HepG2 (cell line): ENCODE data around the gene SCFD2. TPM values are rescaled to one million over a fixed set of nuclear protein-coding genes. Genes with fewer than 3 reads are reported as not detected.

Experiments used
- ATAC-seq: fragments of 200-7000 bp; cut with Tn5 transposase; 3 replicates; pipeline ENCODE4 v1.9.1; 2020; ENCODE audit warnings: mild to moderate bottlenecking, moderate library complexity
- BruUV-seq: library from RNA; stranded (reverse); fragments of 400-500 nt; replicated peaks from 2 replicates; lab custom pipeline; 2021; lab: Mats Ljungman, UMichigan
- CTCF ChIA-PET: fragments of 300-600 bp; formaldehyde crosslinking; extraction: SDS; loops from one replicate; lab custom pipeline; 2021; ENCODE audit warnings: low total read pairs, inconsistent platforms, low intra/inter-chr PET ratio; lab: Yijun Ruan, JAX
- POLR2A ChIA-PET: fragments of 350-600 bp; sonication (Branson Sonifier 250); formaldehyde crosslinking; loops from one replicate; lab custom pipeline; 2020; ENCODE audit warnings: antibody characterized with exemption, inconsistent platforms; lab: Yijun Ruan, JAX
- DNase-seq: peaks from one replicate; pipeline ENCODE4 v3.0.0-alpha.2; 2015; ENCODE audit warnings: low spot score
- FAIRE-seq: peaks from 3 replicates; lab custom pipeline; 2011; peaks lifted over from hg19 to GRCh38; lab: Jason Lieb, UNC
- H2AFZ ChIP-seq: one replicate; pipeline ENCODE4 v1.6.1; 2011; ENCODE audit warnings: low read length, inconsistent platforms
- H3K27ac ChIP-seq: fragments of 300-600 bp; 3 replicates; pipeline ENCODE4 v1.8.0; 2011; ENCODE audit warnings: mixed run types, mild to moderate bottlenecking, mixed read lengths, low read length, inconsistent platforms; ENCODE audit not compliant: insufficient read depth; ENCODE audit errors: extremely low read length
- H3K27me3 ChIP-seq, 2 experiments: fragments of 200-600 bp in 1 of 2; 2 replicates in 1 of 2; 3 replicates in 1 of 2; pipeline versions ENCODE4 v1.6.0 to v1.8.0; 2011; ENCODE audit warnings: low read length in 2 of 2, mild to moderate bottlenecking in 2 of 2, moderate library complexity in 2 of 2, inconsistent platforms in 1 of 2; ENCODE audit not compliant: insufficient read depth in 2 of 2, control insufficient read depth in 1 of 2
- H3K36me3 ChIP-seq, 2 experiments: fragments of 200-600 bp in 1 of 2; replicated peaks in 1 of 2; 2 replicates in 1 of 2; 3 replicates in 1 of 2; pipeline versions ENCODE4 v1.5.1 to v1.8.0; 2011; ENCODE audit warnings: low read length in 2 of 2, inconsistent platforms in 1 of 2; ENCODE audit not compliant: insufficient read depth in 2 of 2, control insufficient read depth in 1 of 2
- H3K4me1 ChIP-seq: 2 replicates; pipeline ENCODE4 v1.5.1; 2012; ENCODE audit warnings: low read length, inconsistent platforms; ENCODE audit not compliant: insufficient read depth
- H3K4me2 ChIP-seq: 2 replicates; pipeline ENCODE4 v1.6.0; 2011; ENCODE audit warnings: low read depth, low read length, inconsistent platforms
- H3K4me3 ChIP-seq, 3 experiments: fragments of 200-600 bp in 1 of 3; sonication (generic), shearing (Covaris generic) in 1 of 3; replicated peaks in 1 of 3; 2 replicates each; pipeline ENCODE4 v1.5.1; 2011 to 2016; ENCODE audit warnings: low read length in 3 of 3, inconsistent platforms in 2 of 3, low read depth in 2 of 3, mild to moderate bottlenecking in 2 of 3, control low read depth in 1 of 3, mixed read lengths in 1 of 3; ENCODE audit not compliant: insufficient read depth in 1 of 3
- H3K79me2 ChIP-seq: one replicate; pipeline ENCODE4 v1.6.1; 2011; ENCODE audit warnings: low read length, inconsistent platforms; ENCODE audit not compliant: insufficient read depth
- H3K9ac ChIP-seq: 2 replicates; pipeline ENCODE4 v1.6.0; 2011; ENCODE audit warnings: mild to moderate bottlenecking, low read depth, low read length, inconsistent platforms; ENCODE audit not compliant: insufficient read depth
- H3K9me3 ChIP-seq: 2 replicates; pipeline ENCODE4 v1.5.1; 2012; ENCODE audit warnings: mild to moderate bottlenecking, low read length
- H4K20me1 ChIP-seq: 2 replicates; pipeline ENCODE4 v1.6.0; 2011; ENCODE audit warnings: inconsistent platforms, mild to moderate bottlenecking, low read length, moderate library complexity; ENCODE audit not compliant: insufficient read depth
- EP300 ChIP-seq, 3 experiments: sonication (generic) in 1 of 3; formaldehyde crosslinking in 1 of 3; IDR thresholded peaks; 2 replicates each; pipeline versions ENCODE4 v1.5.1 to v1.6.1; 2011 to 2020; ENCODE audit warnings: low read depth in 2 of 3, low read length in 2 of 3, borderline replicate concordance in 1 of 3, improper control_type of control experiment in 1 of 3, mild to moderate bottlenecking in 1 of 3, missing genetic modification reagents in 1 of 3, moderate library complexity in 1 of 3
- NR2F2 ChIP-seq: IDR thresholded peaks from 2 replicates; pipeline ENCODE4 v1.6.1; 2012; ENCODE audit warnings: low read depth, inconsistent platforms, borderline replicate concordance
- PHF5A ChIP-seq: IDR thresholded peaks from one replicate; pipeline ENCODE4 v1.6.1; 2018; ENCODE audit warnings: low read depth, missing genetic modification reagents; ENCODE audit not compliant: unreplicated experiment
- PPARG ChIP-seq: conservative IDR thresholded peaks from 2 replicates; pipeline ENCODE4 v1.6.1; 2016; ENCODE audit warnings: missing biosample characterization, missing genetic modification reagents
- RXRB ChIP-seq: IDR thresholded peaks from 2 replicates; pipeline ENCODE4 v1.6.1; 2016; ENCODE audit warnings: borderline replicate concordance, missing genetic modification reagents, missing compliant biosample characterization
- WGBS: methylation state at CpG from one replicate; pipeline ENCODE4 v1.1.6; 2017; ENCODE audit warnings: low lambda C conversion rate; 5-methylcytosine and 5-hydroxymethylcytosine counted together
- in situ Hi-C: cut with HindIII; loops from 2 replicates; pipeline ENCODE4 v1.10.0; 2017; ENCODE audit warnings: low pct_unique_long_range_greater_than_20kb; ENCODE audit not compliant: extremely low pct_ligation_motif_present
- intact Hi-C: fragments of 100-400 bp; cut with micrococcal nuclease; formaldehyde crosslinking; loops from one replicate; pipeline ENCODE4 v1.10.0; 2022; ENCODE audit not compliant: unreplicated experiment
- polyA plus RNA-seq, 8 experiments: library from polyadenylated mRNA; depleted of rRNA in 3 of 8; stranded (reverse) in 7 of 8; unstranded in 1 of 8; fragments of >200 nt; fragmentation: Illumina TruSeq in 4 of 8; extraction: Trizol in 4 of 8; gene quantifications; 2 replicates each; pipeline versions ENCODE4 v1.2.1 to v1.2.3, GENCODE V29; 2011 to 2016; ENCODE audit warnings: low read depth in 4 of 8, missing spikeins in 1 of 8, mixed read lengths in 1 of 8; ENCODE audit not compliant: insufficient read depth in 1 of 8
- total RNA-seq, 5 experiments: library from RNA; depleted of rRNA; stranded (reverse); fragments of >200 nt; fragmentation: Illumina TruSeq; extraction: Trizol; gene quantifications; 2 replicates each; pipeline ENCODE4 v1.2.3, GENCODE V29; 2016; ENCODE audit warnings: low read depth in 1 of 5
- TF ChIP-seq, protein P1 (sequence below): sonication (generic); formaldehyde crosslinking; conservative IDR thresholded peaks from 2 replicates; pipeline ENCODE4 v1.4.0; 2020; ENCODE audit warnings: mild to moderate bottlenecking, missing genetic modification reagents, moderate library complexity
- TF ChIP-seq, protein P2 (sequence below): IDR thresholded peaks from 2 replicates; pipeline ENCODE4 v1.6.1; 2018; ENCODE audit warnings: missing genetic modification reagents
- TF ChIP-seq, protein P3 (sequence below): sonication (generic); formaldehyde crosslinking; IDR thresholded peaks from 2 replicates; pipeline ENCODE4 v1.5.1; 2020; ENCODE audit warnings: mild to moderate bottlenecking, missing genetic modification reagents, borderline replicate concordance

The SCFD2 gene
- total and polyA plus RNA-seq, 2 of the 13 experiments (the other 11 are each of a cell fraction or from before 2014, with no cell fraction given): 4.6 to 15.6 TPM

DNA sequence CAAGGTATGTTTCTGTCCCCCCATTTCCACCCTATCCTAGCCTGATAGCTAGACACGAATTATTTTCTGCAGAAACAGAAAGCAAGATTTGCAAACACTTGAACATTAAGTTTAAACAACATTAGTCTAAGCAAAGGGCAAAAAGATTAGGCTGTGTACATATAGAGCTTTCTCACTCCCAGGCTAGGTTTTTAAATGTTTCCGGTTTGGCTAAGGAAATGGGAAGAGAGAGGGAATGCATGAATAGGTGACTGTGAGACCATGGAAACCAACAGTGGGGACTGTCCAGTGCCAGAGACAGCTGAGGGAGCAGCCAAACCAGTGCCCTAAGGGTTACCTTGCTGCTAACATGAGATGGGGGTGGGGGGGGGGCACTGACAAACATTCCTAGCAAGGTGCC, 242.7 kb downstream of the SCFD2 start:
- intact Hi-C loops: loop anchor here (5.0 to 10.0 kb wide), 3 partner anchors 46 to 162 kb away; no protein-coding TSS in a partner anchor
- POLR2A ChIA-PET: interaction anchor here (0.6 to 1.0 kb wide), 2 partner anchors 17 to 104 kb away, joined by 3 read pairs; no protein-coding TSS in a partner anchor
- TF ChIP-seq PHF5A: no peak
- TF ChIP-seq EP300 (IDR thresholded peaks at IDR 0.05; ENCODE audit: low read depth in 2 of 2, low read length in 2 of 2): 0 out of 4 replicates have a peak, but pooled peaks of 1 of the 2 experiments have one; percentile 25
- TF ChIP-seq EP300 (CRISPR knock-in tag; IDR thresholded peaks at IDR 0.05; ENCODE audit: borderline replicate concordance): no peak
- peak; percentile 42; the same call in 1 of the 2 replicates for TF ChIP-seq RXRB (CRISPR knock-in tag)
- TF ChIP-seq, protein P1, sequence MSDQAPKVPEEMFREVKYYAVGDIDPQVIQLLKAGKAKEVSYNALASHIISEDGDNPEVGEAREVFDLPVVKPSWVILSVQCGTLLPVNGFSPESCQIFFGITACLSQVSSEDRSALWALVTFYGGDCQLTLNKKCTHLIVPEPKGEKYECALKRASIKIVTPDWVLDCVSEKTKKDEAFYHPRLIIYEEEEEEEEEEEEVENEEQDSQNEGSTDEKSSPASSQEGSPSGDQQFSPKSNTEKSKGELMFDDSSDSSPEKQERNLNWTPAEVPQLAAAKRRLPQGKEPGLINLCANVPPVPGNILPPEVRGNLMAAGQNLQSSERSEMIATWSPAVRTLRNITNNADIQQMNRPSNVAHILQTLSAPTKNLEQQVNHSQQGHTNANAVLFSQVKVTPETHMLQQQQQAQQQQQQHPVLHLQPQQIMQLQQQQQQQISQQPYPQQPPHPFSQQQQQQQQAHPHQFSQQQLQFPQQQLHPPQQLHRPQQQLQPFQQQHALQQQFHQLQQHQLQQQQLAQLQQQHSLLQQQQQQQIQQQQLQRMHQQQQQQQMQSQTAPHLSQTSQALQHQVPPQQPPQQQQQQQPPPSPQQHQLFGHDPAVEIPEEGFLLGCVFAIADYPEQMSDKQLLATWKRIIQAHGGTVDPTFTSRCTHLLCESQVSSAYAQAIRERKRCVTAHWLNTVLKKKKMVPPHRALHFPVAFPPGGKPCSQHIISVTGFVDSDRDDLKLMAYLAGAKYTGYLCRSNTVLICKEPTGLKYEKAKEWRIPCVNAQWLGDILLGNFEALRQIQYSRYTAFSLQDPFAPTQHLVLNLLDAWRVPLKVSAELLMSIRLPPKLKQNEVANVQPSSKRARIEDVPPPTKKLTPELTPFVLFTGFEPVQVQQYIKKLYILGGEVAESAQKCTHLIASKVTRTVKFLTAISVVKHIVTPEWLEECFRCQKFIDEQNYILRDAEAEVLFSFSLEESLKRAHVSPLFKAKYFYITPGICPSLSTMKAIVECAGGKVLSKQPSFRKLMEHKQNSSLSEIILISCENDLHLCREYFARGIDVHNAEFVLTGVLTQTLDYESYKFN: peak; percentile 45
- TF ChIP-seq, protein P2, sequence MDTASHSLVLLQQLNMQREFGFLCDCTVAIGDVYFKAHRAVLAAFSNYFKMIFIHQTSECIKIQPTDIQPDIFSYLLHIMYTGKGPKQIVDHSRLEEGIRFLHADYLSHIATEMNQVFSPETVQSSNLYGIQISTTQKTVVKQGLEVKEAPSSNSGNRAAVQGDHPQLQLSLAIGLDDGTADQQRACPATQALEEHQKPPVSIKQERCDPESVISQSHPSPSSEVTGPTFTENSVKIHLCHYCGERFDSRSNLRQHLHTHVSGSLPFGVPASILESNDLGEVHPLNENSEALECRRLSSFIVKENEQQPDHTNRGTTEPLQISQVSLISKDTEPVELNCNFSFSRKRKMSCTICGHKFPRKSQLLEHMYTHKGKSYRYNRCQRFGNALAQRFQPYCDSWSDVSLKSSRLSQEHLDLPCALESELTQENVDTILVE (CRISPR knock-in tag): no peak
- TF ChIP-seq NR2F2: 0 out of 2 replicates have a peak, but pooled peaks have one; percentile 29
- peak; percentile 74 for TF ChIP-seq PPARG (CRISPR knock-in tag)
- TF ChIP-seq, protein P3, sequence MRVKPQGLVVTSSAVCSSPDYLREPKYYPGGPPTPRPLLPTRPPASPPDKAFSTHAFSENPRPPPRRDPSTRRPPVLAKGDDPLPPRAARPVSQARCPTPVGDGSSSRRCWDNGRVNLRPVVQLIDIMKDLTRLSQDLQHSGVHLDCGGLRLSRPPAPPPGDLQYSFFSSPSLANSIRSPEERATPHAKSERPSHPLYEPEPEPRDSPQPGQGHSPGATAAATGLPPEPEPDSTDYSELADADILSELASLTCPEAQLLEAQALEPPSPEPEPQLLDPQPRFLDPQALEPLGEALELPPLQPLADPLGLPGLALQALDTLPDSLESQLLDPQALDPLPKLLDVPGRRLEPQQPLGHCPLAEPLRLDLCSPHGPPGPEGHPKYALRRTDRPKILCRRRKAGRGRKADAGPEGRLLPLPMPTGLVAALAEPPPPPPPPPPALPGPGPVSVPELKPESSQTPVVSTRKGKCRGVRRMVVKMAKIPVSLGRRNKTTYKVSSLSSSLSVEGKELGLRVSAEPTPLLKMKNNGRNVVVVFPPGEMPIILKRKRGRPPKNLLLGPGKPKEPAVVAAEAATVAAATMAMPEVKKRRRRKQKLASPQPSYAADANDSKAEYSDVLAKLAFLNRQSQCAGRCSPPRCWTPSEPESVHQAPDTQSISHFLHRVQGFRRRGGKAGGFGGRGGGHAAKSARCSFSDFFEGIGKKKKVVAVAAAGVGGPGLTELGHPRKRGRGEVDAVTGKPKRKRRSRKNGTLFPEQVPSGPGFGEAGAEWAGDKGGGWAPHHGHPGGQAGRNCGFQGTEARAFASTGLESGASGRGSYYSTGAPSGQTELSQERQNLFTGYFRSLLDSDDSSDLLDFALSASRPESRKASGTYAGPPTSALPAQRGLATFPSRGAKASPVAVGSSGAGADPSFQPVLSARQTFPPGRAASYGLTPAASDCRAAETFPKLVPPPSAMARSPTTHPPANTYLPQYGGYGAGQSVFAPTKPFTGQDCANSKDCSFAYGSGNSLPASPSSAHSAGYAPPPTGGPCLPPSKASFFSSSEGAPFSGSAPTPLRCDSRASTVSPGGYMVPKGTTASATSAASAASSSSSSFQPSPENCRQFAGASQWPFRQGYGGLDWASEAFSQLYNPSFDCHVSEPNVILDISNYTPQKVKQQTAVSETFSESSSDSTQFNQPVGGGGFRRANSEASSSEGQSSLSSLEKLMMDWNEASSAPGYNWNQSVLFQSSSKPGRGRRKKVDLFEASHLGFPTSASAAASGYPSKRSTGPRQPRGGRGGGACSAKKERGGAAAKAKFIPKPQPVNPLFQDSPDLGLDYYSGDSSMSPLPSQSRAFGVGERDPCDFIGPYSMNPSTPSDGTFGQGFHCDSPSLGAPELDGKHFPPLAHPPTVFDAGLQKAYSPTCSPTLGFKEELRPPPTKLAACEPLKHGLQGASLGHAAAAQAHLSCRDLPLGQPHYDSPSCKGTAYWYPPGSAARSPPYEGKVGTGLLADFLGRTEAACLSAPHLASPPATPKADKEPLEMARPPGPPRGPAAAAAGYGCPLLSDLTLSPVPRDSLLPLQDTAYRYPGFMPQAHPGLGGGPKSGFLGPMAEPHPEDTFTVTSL: peak; percentile 16; the same call in 1 of the 2 replicates

More for the DNA sequence above, 242.7 kb downstream of the SCFD2 start:
- Histone ChIP-seq H3K9ac (no peak overlapping the region), H3K79me2 (no peaks in the 10 kb centered on the region), H2AFZ (no peak overlapping the region), H4K20me1 (no peaks in the 10 kb centered on the region), H3K4me3 (no peak overlapping the region; a peak in 1 of 6 replicates), H3K27ac (peak overlapping the region; percentile 53), H3K4me2 (peak overlapping the region; percentile 39), H3K36me3 (no peaks in the 10 kb centered on the region; a peak in 1 of 5 replicates), H3K9me3 (no peaks in the 10 kb centered on the region), H3K4me1 (peaks cover 58% of the 10 kb centered on the region), H3K27me3 (no peaks in the 10 kb centered on the region)
- no peak for DNase-seq
- in situ Hi-C loops: no loop called here
- FAIRE-seq: peak; percentile 28
- CTCF ChIA-PET: no interaction called here
- no TSS peak for BruUV-seq
- peak; percentile 25; the same call in 2 of the 3 replicates for ATAC-seq
- WGBS: 32% methylated on average over 2 of the region's 2 CpGs
